Effector memory CD4-positive, alpha-beta T cell (primary cell): Measurements from ENCODE around the gene LTBP1.

ENCODE experiments used
- DNase-seq, 3 donors: peaks; one replicate each; pipeline ENCODE4 v3.0.0-alpha.2; 2020
- H3K27ac ChIP-seq: 2 replicates; pipeline ENCODE4 v1.7.0; 2013; ENCODE audit warnings: mild to moderate bottlenecking, low read length, moderate library complexity; ENCODE audit not compliant: insufficient read depth, poor library complexity, severe bottlenecking
- H3K27me3 ChIP-seq: replicated peaks from 2 replicates; pipeline ENCODE4 v1.7.0; 2013; ENCODE audit warnings: mild to moderate bottlenecking, low read length; ENCODE audit not compliant: insufficient read depth, control insufficient read depth, poor library complexity, severe bottlenecking
- H3K36me3 ChIP-seq: 2 replicates; pipeline ENCODE4 v1.7.0; 2013; ENCODE audit warnings: mild to moderate bottlenecking, low read length, moderate library complexity; ENCODE audit not compliant: control insufficient read depth, insufficient read depth
- H3K4me1 ChIP-seq: 2 replicates; pipeline ENCODE4 v1.7.0; 2013; ENCODE audit warnings: low read length, mild to moderate bottlenecking; ENCODE audit not compliant: control insufficient read depth, insufficient read depth, poor library complexity, severe bottlenecking
- H3K4me3 ChIP-seq: 2 replicates; pipeline ENCODE4 v1.7.0; 2013; ENCODE audit warnings: low read length, low read depth, mild to moderate bottlenecking; ENCODE audit not compliant: insufficient read depth, poor library complexity, severe bottlenecking
- H3K9me3 ChIP-seq: 2 replicates; pipeline ENCODE4 v1.7.0; 2013; ENCODE audit warnings: mild to moderate bottlenecking, low read length, moderate library complexity; ENCODE audit not compliant: control insufficient read depth

The LTBP1 gene

DNA sequence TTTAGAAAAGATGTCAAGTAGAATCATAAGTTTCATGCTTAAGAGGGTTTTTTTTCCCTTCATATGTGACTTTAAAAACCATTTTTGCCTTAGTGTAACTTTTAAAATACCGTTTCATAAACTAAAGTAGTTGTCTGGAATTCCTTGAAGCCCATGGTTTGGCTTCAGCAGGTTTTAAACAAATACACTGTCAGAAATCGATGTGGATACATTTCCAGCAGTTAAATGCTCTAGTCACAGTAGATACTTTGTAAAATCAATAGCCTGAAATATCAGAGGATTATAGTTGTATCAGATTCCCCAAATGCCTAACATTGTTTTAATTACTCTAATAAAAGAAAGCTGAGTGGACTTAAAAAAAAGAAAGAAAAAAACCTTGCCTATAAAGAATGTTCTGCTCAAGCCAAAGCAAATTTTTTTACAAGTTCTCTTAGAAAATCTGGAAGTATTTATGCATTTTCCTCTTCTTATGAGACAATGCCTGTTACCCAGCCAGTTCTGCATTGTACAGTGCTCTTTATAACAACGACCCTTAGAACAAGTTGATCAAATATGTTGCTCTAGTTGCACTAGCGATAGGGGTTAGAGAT, 260.5 kb downstream of the LTBP1 start:
- no peak overlapping the region for H3K4me3 ChIP-seq
- no peaks in the 10 kb centered on the region for H3K4me1 ChIP-seq
- H3K27me3 ChIP-seq: no peaks in the 10 kb centered on the region
- no peaks in the 10 kb centered on the region for H3K9me3 ChIP-seq
- H3K36me3 ChIP-seq: no peaks in the 10 kb centered on the region
- no peak overlapping the region for H3K27ac ChIP-seq
- DNase-seq: no peak

GRCh38 chr2:33208400-33208799, 261.6 kb downstream of the LTBP1 start:
- Histone ChIP-seq H3K4me1 (no peaks in the 10 kb centered on the region), H3K27me3 (no peaks in the 10 kb centered on the region), H3K36me3 (no peaks in the 10 kb centered on the region), H3K9me3 (no peaks in the 10 kb centered on the region), H3K27ac (no peak overlapping the region), H3K4me3 (no peak overlapping the region)
- no peak for DNase-seq

DNA sequence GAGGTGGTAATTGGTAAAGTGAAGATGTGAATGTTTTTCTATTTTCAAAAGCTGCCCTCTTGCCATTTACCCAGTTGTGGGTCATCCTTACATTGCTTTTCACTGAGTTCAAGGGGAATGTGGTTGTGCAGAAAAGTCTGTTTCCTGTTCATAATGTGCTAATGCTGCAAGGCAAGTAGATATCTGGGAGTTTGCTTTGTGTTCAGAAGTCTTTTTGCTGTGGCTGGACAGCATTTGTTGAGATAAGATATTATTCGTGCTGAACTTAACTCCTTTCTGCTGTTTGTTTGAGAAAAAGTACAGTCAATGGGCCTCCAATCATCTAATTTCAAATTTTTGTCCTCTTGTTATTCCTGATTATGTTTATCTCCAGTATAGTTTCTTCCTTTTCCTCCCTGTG, 263.2 kb downstream of the LTBP1 start:
- Histone ChIP-seq H3K27ac (no peak overlapping the region), H3K4me1 (no peaks in the 10 kb centered on the region), H3K27me3 (no peaks in the 10 kb centered on the region), H3K4me3 (no peak overlapping the region), H3K36me3 (no peaks in the 10 kb centered on the region), H3K9me3 (no peaks in the 10 kb centered on the region)
- DNase-seq: no peak

DNA sequence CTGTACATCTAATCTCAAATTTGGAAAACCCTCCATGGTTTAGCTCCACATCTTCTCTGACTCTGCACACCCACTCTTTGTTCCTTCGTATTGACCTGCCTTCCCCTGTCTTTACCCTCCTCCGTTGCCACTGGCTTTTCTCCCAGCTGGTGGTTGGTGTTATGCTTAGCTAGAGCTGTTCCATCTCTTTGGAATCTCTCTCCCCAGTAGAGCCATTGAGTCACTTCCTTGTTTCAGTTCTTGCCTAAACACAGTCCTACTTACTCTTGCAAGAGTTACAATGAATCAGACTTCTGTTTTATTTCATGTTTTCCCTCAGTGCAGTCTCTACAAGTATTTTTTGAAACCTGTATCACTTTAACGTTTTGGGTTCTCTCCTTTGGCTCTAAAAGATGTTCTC, 263.9 kb downstream of the LTBP1 start:
- Histone ChIP-seq H3K27ac (no peak overlapping the region), H3K36me3 (no peaks in the 10 kb centered on the region), H3K9me3 (no peaks in the 10 kb centered on the region), H3K4me1 (no peaks in the 10 kb centered on the region), H3K27me3 (no peaks in the 10 kb centered on the region), H3K4me3 (no peak overlapping the region)
- DNase-seq: no peak

GRCh38 chr2:33212151-33212550, 265.4 kb downstream of the LTBP1 start:
- Histone ChIP-seq H3K4me3 (no peak overlapping the region), H3K4me1 (no peaks in the 10 kb centered on the region), H3K27me3 (no peaks in the 10 kb centered on the region), H3K36me3 (no peaks in the 10 kb centered on the region), H3K9me3 (no peaks in the 10 kb centered on the region), H3K27ac (no peak overlapping the region)
- no peak for DNase-seq

GRCh38 chr2:33213244-33213643, 266.5 kb downstream of the LTBP1 start:
- no peak overlapping the region for H3K4me3 ChIP-seq
- DNase-seq: no peak
- H3K4me1 ChIP-seq: no peaks in the 10 kb centered on the region
- H3K27me3 ChIP-seq: no peaks in the 10 kb centered on the region
- H3K36me3 ChIP-seq: no peaks in the 10 kb centered on the region
- H3K9me3 ChIP-seq: no peaks in the 10 kb centered on the region
- no peak overlapping the region for H3K27ac ChIP-seq

GRCh38 chr2:33213648-33214047, 266.9 kb downstream of the LTBP1 start:
- Histone ChIP-seq H3K27ac (no peak overlapping the region), H3K36me3 (no peaks in the 10 kb centered on the region), H3K4me3 (no peak overlapping the region), H3K4me1 (no peaks in the 10 kb centered on the region), H3K9me3 (no peaks in the 10 kb centered on the region), H3K27me3 (no peaks in the 10 kb centered on the region)
- DNase-seq: no peak

GRCh38 chr2:33214436-33214835, 267.7 kb downstream of the LTBP1 start:
- Histone ChIP-seq H3K4me3 (no peak overlapping the region), H3K36me3 (no peaks in the 10 kb centered on the region), H3K27ac (no peak overlapping the region), H3K27me3 (no peaks in the 10 kb centered on the region), H3K9me3 (no peaks in the 10 kb centered on the region), H3K4me1 (no peaks in the 10 kb centered on the region)
- no peak for DNase-seq

- Histone ChIP-seq H3K4me3 (no peak overlapping the region), H3K27me3 (no peaks in the 10 kb centered on the region), H3K9me3 (no peaks in the 10 kb centered on the region), H3K27ac (no peak overlapping the region), H3K4me1 (no peaks in the 10 kb centered on the region), H3K36me3 (no peaks in the 10 kb centered on the region)
- DNase-seq: no peak
Observed at GRCh38 chr2:33214857-33215256, 268.1 kb downstream of the LTBP1 start.

GRCh38 chr2:33215299-33215698, 268.5 kb downstream of the LTBP1 start:
- no peak overlapping the region for H3K27ac ChIP-seq

More at GRCh38 chr2:33215299-33215698, 268.5 kb downstream of the LTBP1 start:
- Histone ChIP-seq H3K36me3 (no peaks in the 10 kb centered on the region), H3K4me3 (no peak overlapping the region), H3K4me1 (no peaks in the 10 kb centered on the region), H3K27me3 (no peaks in the 10 kb centered on the region), H3K9me3 (no peaks in the 10 kb centered on the region)
- DNase-seq: no peak
